ENCODE data around the gene UGT2A1.
A peak's percentile ranks its signal among the peaks of the same experiment; 100 is the strongest.
"Not testable (repeated sequence)": the region's sequence is repeated elsewhere in the genome, so short reads cannot be mapped to it uniquely, and the experiment has no call there.

The UGT2A1 gene

DNA sequence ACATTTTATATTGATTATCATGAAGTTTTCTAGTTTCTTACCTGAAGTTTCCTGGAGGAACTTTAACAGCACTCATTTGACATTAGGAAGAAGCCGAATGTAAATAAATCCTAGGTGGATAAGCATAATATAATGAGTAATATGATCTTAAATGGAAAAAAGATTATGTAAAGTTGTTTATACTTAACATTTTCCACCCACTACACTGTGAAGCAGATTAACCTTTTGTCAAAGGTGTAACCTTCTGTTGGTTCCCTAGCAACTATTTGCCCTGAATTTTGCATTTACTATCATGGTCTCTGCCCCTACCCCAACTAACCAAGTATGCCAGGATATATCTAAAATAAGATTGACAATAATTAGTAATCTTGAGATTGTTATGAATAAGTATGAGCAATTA is at the start of gene UGT2A1:
TSS of gene UGT2A1 (minus strand) at position 101 of the 400 bp plus-strand sequence. CDS start 5,603 bp downstream, outside the sequence.
- DNase-seq (ENCODE audit: low read depth), result no peak
- no peak within 1 kb of the TSS for H3K4me3 ChIP-seq (ENCODE audit: low read length)
- TF ChIP-seq, protein P1, sequence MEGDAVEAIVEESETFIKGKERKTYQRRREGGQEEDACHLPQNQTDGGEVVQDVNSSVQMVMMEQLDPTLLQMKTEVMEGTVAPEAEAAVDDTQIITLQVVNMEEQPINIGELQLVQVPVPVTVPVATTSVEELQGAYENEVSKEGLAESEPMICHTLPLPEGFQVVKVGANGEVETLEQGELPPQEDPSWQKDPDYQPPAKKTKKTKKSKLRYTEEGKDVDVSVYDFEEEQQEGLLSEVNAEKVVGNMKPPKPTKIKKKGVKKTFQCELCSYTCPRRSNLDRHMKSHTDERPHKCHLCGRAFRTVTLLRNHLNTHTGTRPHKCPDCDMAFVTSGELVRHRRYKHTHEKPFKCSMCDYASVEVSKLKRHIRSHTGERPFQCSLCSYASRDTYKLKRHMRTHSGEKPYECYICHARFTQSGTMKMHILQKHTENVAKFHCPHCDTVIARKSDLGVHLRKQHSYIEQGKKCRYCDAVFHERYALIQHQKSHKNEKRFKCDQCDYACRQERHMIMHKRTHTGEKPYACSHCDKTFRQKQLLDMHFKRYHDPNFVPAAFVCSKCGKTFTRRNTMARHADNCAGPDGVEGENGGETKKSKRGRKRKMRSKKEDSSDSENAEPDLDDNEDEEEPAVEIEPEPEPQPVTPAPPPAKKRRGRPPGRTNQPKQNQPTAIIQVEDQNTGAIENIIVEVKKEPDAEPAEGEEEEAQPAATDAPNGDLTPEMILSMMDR (conservative IDR thresholded peaks at IDR 0.05; ENCODE audit: low read length), result no peak

DNA sequence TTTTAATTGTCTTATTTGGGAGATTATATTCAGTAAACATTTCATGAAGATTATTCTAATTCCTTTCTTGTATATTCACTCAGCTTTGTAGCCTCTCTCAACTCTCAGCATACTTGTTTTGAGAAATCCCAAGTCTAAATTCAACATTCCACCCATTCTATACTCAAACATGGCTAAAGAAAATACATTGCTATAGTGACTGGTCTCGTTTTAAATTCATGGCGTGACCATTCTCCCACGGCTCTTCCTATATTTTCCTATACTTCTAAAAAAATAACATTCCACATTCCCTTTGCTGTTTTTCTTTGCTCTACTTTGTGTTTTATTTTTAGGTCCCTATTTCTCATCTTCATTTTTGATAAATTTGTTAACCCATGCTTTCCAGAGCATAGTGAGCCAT is 49.2 kb upstream of the UGT2A1 start:
- TF ChIP-seq, protein P1 (conservative IDR thresholded peaks at IDR 0.05; ENCODE audit: low read length), result no peak
- no peak overlapping the region for H3K4me3 ChIP-seq (ENCODE audit: low read length)
- DNase-seq (ENCODE audit: low read depth), result no peak

DNA sequence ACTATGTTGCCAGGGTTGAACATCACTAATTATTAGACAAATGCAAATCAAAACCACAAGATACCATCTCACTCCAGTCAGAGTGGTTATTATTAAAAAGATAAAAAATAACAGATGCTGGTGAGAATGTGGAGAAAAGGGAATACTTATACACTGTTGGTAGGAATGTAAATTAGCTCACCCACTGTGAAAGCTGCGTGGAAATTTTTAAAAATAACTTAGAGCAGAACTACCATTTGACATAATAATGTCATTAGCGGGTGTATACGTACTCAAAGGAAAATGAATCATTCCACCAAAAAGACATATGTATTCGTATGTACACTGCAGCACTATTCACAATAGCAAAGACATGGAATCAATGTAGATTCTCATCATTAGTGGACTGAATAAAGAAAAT is 48.6 kb upstream of the UGT2A1 start:
- TF ChIP-seq, protein P1 (conservative IDR thresholded peaks at IDR 0.05; ENCODE audit: low read length), result no peak
- no peak overlapping the region for H3K4me3 ChIP-seq (ENCODE audit: low read length)
- no peak for DNase-seq (ENCODE audit: low read depth)

DNA sequence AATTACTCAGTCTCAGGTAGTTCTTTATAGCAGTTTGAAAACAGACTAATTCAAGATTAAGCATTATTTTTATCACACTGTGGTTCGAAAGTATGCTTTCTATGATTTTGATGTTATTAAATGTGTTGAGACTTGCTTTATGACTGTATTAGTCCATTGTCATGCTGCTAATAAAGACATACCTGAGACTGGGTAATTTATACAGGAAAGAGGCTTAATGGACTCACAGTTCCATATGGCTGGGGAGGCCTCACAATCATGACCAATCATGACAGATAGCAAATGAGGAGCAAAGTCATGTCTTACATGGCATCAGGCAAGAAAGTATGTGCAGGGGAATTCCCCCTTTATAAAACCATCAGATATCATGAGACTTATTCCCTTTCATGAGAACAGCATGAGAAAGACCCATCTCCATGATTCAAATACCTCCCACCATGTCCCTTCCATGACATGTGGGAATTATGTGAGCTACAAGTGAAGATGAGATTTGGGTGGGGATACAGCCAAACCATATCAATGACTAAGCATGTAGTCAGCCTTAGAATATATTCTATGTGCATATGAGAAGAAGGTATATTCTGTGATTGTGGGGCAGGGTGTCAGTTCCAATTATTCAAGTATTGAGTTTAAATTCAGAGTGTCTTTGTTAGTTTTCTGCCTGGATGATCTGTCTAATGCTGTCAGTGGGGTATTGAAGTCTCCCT is 44.6 kb upstream of the UGT2A1 start:
- no peak for DNase-seq (ENCODE audit: low read depth)
- no peak overlapping the region for H3K4me3 ChIP-seq (ENCODE audit: low read length)
- TF ChIP-seq, protein P1 (conservative IDR thresholded peaks at IDR 0.05; ENCODE audit: low read length), result no peak

DNA sequence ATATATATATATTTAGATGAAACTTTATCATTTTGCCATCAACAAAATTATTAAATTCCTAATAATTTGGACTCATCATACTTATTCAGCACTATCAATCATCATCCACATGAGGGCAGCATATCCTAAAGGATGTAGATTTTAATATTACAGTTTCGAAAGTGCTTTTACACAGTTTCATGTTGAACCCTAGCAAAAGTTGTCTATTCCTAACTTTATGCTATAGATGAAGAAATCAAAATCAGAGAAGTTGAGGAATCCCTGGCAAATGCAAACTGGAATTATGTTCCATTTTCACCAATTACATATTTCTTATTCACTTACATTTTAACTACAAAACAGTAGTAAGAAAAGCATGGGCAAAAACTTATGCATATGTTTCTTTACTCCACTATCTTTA is 36.6 kb upstream of the UGT2A1 start:
- TF ChIP-seq, protein P1 (conservative IDR thresholded peaks at IDR 0.05; ENCODE audit: low read length), result peak; percentile 62
- no peak overlapping the region for H3K4me3 ChIP-seq (ENCODE audit: low read length)
- DNase-seq (ENCODE audit: low read depth), result peak; percentile 32

DNA sequence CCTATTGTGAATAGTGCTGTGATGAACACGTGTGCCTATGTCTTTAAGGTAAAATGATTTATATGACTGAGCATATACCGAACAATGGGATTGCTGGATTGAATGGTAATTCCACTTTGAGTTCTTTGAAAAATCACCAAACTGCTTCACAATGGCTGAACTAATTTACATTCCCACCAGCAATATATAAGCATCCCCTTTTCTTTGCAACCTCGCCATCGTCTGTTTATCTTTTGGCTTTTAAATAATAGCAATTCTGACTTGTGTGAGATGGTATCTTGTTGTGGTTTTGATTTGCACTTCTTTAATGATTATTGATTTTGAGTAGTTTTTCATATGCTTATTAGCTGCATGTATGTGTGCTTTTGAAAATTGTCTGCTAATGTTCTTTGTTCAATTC is 31.8 kb upstream of the UGT2A1 start:
- H3K4me3 ChIP-seq (ENCODE audit: low read length), result no peak overlapping the region
- DNase-seq (ENCODE audit: low read depth), result no peak
- TF ChIP-seq, protein P1 (conservative IDR thresholded peaks at IDR 0.05; ENCODE audit: low read length), result no peak

DNA sequence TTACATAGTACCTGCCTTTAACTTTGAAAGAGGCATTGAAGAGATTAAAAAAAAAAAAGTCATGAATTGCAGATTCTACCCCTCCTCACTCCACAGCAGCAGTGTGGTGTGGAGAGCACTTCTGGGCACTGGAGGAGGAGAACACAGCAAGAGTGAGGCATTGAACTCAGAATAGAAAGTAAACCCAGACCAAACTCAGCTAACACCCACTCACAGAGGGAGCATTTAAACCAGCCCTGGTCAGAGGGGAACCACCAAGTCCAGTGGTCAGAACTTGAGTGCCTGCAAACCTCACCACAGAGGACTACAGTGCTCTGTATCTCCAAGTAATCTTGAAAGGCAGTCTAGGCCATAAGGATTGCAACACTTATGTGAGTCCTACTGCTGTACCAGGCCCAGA is 15.6 kb upstream of the UGT2A1 start:
- no peak for DNase-seq (ENCODE audit: low read depth)
- H3K4me3 ChIP-seq (ENCODE audit: low read length), result no peak overlapping the region
- TF ChIP-seq, protein P1 (conservative IDR thresholded peaks at IDR 0.05; ENCODE audit: low read length), result no peak

DNA sequence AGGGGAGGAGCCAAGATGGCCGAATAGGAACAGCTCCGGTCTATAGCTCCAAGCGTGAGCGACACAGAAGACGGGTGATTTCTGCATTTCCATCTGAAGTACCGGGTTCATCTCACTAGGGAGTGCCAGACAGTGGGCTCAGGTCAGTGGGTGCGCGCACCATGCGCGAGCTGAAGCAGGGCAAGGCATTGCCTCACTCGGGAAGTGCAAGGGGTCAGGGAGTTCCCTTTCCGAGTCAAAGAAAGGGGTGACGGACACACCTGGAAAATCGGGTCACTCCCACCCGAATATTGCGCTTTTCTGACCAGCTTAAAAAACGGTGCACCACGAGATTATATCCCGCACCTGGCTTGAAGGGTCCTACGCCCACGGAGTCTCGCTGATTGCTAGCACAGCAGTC is 11.0 kb upstream of the UGT2A1 start:
- not testable (repeated sequence) for H3K4me3 ChIP-seq (ENCODE audit: low read length); DNase-seq (ENCODE audit: low read depth)

DNA sequence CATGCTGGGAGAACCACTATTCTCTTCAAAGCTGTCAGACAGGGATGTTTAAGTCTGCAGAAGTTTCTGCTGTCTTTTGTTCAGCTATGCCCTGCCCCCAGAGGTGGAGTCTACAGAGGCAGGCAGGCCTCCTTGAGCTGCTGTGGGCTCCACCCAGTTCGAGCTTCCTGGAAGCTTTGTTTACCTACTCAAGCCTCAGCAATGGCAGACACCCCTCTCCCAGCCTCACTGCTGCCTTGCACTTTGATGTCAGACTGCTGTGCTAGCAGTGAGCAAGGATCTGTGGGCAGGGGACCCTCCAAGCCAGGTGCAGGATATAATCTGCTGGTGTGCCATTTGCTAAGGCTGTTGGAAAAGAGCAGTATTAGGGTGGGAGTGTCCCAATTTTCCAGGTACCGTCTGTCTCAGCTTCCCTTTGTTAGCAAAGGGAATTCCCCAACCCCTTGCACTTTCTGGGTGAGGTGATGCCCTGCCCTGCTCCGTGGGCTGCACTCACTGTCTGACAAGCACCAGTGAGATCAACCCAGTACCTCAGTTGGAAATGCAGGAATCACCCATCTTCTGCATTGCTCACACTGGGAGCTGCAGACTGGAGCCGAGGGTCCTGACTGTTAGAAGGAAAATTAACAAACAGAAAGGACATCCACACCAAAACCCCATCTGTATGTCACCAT is 8.2 kb upstream of the UGT2A1 start:
- not testable (repeated sequence) for H3K4me3 ChIP-seq (ENCODE audit: low read length); DNase-seq (ENCODE audit: low read depth)

All from AG10803 (cell line).